ENCODE results near the gene HOXA9.

HOXA9 gene

GRCh38 chr7:27172315-27172774, 7.0 kb upstream of the HOXA9 start:
- CTCF ChIA-PET = interaction anchor here (3.8 kb wide), 1 partner anchor 12 kb away, joined by 19 read pairs; no protein-coding TSS in a partner anchor
- DNase-seq (ENCODE audit: extremely low spot score) = no peak
- POLR2A ChIA-PET = no interaction called here
- TF ChIP-seq, protein P1, sequence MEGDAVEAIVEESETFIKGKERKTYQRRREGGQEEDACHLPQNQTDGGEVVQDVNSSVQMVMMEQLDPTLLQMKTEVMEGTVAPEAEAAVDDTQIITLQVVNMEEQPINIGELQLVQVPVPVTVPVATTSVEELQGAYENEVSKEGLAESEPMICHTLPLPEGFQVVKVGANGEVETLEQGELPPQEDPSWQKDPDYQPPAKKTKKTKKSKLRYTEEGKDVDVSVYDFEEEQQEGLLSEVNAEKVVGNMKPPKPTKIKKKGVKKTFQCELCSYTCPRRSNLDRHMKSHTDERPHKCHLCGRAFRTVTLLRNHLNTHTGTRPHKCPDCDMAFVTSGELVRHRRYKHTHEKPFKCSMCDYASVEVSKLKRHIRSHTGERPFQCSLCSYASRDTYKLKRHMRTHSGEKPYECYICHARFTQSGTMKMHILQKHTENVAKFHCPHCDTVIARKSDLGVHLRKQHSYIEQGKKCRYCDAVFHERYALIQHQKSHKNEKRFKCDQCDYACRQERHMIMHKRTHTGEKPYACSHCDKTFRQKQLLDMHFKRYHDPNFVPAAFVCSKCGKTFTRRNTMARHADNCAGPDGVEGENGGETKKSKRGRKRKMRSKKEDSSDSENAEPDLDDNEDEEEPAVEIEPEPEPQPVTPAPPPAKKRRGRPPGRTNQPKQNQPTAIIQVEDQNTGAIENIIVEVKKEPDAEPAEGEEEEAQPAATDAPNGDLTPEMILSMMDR (IDR thresholded peaks at IDR 0.05; ENCODE audit: control extremely low read depth, extremely low read depth, low read depth, missing control alignments) = no peak

DNA sequence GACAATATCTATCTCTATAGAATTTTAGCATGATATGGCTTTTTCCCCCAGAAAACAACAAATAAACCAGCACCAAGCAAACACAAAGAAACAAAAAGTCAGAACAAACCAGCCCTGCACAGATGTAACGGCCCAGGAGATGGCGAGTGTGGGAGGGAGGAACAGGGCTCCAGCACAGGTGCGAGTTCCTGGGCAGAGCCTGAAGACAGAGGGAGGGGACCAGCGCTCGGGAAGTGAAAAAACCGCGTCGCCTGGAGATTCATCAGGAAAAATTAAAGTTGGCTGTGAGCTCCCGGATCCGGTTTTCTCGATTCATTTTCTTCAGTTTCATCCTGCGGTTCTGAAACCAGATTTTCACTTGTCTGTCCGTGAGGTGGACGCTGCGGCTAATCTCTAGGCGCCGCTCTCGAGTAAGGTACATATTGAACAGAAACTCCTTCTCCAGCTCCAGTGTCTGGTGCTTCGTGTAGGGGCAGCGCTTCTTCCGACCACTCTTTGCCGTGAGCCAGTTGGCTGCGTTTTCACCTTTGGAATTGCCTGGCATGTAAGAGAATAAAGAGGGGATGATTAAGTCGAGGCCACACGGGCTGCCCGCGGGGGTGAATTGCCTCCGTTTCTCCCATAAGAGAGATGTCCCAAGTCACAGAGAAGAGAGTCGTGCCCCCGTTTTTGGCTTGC, 6.4 kb upstream of the HOXA9 start:
- CTCF ChIA-PET = interaction anchor here (3.8 kb wide), 1 partner anchor 11 kb away, joined by 19 read pairs; no protein-coding TSS in a partner anchor
- DNase-seq (ENCODE audit: extremely low spot score) = no peak
- POLR2A ChIA-PET = no interaction called here
- TF ChIP-seq, protein P1 (IDR thresholded peaks at IDR 0.05; ENCODE audit: control extremely low read depth, extremely low read depth, low read depth, missing control alignments) = no peak

- TF ChIP-seq, protein P1 (IDR thresholded peaks at IDR 0.05; ENCODE audit: control extremely low read depth, extremely low read depth, low read depth, missing control alignments) = no peak
- POLR2A ChIA-PET = no interaction called here
- CTCF ChIA-PET = interaction anchor here (3.8 kb wide), 1 partner anchor 10 kb away, joined by 19 read pairs; no protein-coding TSS in a partner anchor
- no peak for DNase-seq (ENCODE audit: extremely low spot score)
Observed at GRCh38 chr7:27171325-27171636, 5.9 kb upstream of the HOXA9 start.

DNA sequence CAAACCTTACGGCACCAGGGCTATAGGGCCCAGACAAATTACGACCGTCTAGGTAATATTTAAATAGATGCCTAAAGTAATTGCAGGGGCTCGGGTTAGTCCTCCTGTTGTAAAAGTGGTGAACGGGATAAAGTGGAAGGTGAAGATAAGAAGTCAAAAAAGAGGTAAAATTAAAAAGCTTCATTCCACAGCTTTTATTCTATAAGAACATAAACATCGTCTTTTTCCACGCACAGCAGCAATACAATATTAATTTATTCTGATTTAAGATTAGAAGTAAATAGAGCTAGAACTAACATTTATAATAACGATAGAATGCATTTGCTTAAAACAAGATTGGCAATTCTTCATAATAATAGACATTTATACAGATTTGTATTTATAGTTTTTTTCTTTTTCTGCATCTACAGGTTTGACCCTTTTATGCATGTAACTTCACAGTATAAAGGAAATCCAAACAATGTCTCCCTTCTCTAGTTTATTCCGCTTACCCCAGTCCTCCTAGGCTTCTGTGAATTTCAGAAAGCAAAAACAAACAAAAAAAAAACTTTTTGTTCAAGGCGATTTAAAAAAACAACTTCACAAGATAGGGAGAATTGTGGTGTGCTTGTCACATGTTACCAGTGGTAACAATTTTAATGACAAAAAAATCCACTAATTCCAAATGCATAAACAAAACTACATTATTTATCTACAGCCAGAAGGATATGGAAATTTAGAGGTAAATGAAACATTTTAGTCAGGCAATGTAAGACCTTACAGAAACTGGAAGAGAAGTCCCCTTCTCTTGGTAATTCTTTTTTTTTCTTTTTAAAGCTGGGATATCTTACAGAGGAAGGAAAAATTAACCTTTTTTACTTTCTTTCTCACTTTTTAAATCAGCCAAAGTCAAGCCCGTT, 5.3 kb upstream of the HOXA9 start:
- CTCF ChIA-PET = interaction anchor here (3.8 kb wide), 1 partner anchor 10 kb away, joined by 19 read pairs; no protein-coding TSS in a partner anchor
- POLR2A ChIA-PET = no interaction called here
- DNase-seq (ENCODE audit: extremely low spot score) = no peak

DNA sequence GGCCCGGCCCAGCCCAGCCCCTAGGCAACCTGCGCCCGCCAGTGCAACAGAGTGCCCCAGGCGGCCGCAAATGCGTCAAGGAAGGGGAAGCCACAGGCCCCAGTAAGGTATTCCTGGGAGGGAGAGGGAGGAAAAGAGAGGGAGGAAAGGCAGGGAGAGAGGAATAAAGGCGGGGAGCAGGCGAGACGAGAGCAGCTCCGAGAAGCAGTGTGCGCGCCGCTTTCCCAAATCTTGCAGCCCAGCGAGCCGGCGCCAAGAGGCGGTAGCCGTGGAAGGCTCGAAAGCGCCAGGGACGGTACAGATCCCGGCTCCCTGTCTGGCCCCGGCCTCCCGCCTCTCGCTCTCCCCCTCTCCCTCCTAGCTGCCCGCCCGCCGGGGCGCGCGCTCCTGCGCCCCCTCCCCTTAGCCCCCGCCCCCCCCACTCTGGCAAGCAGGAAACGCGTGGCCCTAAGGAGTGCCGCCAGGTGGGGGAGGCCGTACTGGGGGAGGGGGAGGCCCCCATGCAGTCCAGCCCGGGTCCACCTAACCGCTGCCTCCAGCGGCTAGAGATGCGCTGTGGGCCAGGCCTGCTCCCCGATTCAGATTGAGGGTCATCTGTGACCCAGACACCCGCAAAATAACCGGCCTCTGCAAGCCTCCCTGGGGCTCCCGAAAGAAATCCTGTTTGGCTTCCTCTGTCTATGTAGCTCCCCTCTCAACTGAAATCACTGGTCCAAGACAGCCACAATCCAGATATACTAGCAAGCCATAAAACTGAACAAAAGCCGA, 4.5 kb upstream of the HOXA9 start:
- TF ChIP-seq, protein P1 (IDR thresholded peaks at IDR 0.05; ENCODE audit: control extremely low read depth, extremely low read depth, low read depth, missing control alignments) = no peak
- POLR2A ChIA-PET = no interaction called here
- no peak for DNase-seq (ENCODE audit: extremely low spot score)
- CTCF ChIA-PET = interaction anchor here (3.8 kb wide), 1 partner anchor 9 kb away, joined by 19 read pairs; no protein-coding TSS in a partner anchor

More for the DNA sequence above, 5.3 kb upstream of the HOXA9 start:
- TF ChIP-seq, protein P1 (IDR thresholded peaks at IDR 0.05; ENCODE audit: control extremely low read depth, extremely low read depth, low read depth, missing control alignments) = no peak
